ENCODE results near the gene PRDX5. TPM values are rescaled to one million over a fixed set of nuclear protein-coding genes. Genes with fewer than 3 reads are reported as not detected.

The PRDX5 gene
- total RNA-seq, result 100 to 1,000 TPM; 103 to 105 TPM

- DNase-seq (peak; percentile 93), ATAC-seq (peak; percentile 86)
- ChIA-PET POLR2A (interaction anchor here (0.7 to 4.1 kb wide), 24 partner anchors 12 to 423 kb away, joined by 3 to 35 read pairs (median 4); partner anchors contain the start of genes BAD, CCDC88B, ESRRA and FERMT3), CTCF (interaction anchor here (0.7 to 4.6 kb wide), 22 partner anchors 9 to 133 kb away, joined by 3 to 75 read pairs (median 7); partner anchors contain the start of genes BAD, CATSPERZ, CCDC88B and ESRRA)
- Mint-ChIP-seq H3K27ac (peak within 1 kb of the TSS; percentile 100), H3K27me3 (no peaks in the 10 kb centered on the region), H3K4me1 (ENCODE audit: low read depth) (peaks cover 22% of the 10 kb centered on the region), H3K4me3 (peak within 1 kb of the TSS; percentile 94), H3K36me3 (ENCODE audit: low read depth) (peaks cover 48% of the 10 kb centered on the region), H3K9me3 (no peaks in the 10 kb centered on the region)
- intact Hi-C loops (cut with micrococcal nuclease), result no loop called here
- TF ChIP-seq, protein P1, sequence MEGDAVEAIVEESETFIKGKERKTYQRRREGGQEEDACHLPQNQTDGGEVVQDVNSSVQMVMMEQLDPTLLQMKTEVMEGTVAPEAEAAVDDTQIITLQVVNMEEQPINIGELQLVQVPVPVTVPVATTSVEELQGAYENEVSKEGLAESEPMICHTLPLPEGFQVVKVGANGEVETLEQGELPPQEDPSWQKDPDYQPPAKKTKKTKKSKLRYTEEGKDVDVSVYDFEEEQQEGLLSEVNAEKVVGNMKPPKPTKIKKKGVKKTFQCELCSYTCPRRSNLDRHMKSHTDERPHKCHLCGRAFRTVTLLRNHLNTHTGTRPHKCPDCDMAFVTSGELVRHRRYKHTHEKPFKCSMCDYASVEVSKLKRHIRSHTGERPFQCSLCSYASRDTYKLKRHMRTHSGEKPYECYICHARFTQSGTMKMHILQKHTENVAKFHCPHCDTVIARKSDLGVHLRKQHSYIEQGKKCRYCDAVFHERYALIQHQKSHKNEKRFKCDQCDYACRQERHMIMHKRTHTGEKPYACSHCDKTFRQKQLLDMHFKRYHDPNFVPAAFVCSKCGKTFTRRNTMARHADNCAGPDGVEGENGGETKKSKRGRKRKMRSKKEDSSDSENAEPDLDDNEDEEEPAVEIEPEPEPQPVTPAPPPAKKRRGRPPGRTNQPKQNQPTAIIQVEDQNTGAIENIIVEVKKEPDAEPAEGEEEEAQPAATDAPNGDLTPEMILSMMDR (IDR thresholded peaks at IDR 0.05), result peak; percentile 24
Observed at GRCh38 chr11:64317961-64318765, at the start of gene PRDX5. PRDX5 (plus strand) TSS chr11:64318121; CDS start chr11:64318216, 95 bp downstream.

DNA sequence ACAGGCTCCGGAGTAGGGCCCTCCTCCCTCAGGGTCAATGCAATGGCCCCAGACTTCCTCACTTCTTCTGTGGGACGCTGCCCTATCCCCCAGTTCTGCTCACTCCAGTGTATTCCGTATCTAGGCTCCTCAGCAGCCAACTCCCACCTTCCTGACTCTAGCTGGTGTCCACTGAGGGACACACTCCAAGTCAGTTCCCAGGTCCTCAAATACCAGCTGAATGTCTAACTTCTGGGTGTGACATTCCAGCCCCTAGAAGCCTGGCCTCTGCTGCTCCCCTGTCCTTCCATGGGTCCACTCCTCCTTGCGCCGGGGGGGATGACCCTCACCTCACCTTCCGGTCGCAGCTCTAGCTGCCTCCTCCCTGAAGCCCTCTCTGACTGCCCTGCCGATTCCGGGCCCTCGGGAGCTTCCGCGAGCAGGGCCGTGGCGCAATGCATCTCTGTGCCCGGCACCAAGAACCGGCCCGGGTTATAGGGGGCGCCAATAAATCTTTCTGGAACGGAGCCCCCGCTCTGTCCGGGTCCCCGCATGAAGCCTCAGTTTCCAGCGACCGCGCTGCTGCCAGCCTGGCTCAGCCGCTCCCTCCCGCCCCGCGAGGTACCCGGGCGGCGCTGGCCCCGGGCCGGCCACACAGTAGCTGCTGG, 48.9 kb upstream of the PRDX5 start:
- H3K4me3 Mint-ChIP-seq, result peak overlapping the region; percentile 96
- ATAC-seq (peak; percentile 22), DNase-seq (peak; percentile 76)
- peaks cover 21% of the 10 kb centered on the region for H3K4me1 Mint-ChIP-seq (ENCODE audit: low read depth)
- H3K36me3 Mint-ChIP-seq (ENCODE audit: low read depth), result peaks cover 8% of the 10 kb centered on the region
- no peaks in the 10 kb centered on the region for H3K27me3 Mint-ChIP-seq
- intact Hi-C loops (cut with micrococcal nuclease), result no loop called here
- ChIA-PET CTCF (interaction anchor here (1.2 to 6.1 kb wide), 7 partner anchors 17 to 86 kb away, joined by 3 to 77 read pairs (median 10); partner anchors contain the start of genes ESRRA, FERMT3 and PLCB3), POLR2A (interaction anchor here (0.6 to 6.6 kb wide), 14 partner anchors 10 to 84 kb away, joined by 3 to 132 read pairs (median 8); partner anchors contain the start of genes BAD, ESRRA, FERMT3 and GPR137)
- no peaks in the 10 kb centered on the region for H3K9me3 Mint-ChIP-seq
- TF ChIP-seq, protein P1 (IDR thresholded peaks at IDR 0.05), result no peak
- H3K27ac Mint-ChIP-seq, result peak overlapping the region; percentile 95

- ATAC-seq (peak; percentile 73), DNase-seq (peak; percentile 98)
- H3K27me3 Mint-ChIP-seq, result no peaks in the 10 kb centered on the region
- H3K4me3 Mint-ChIP-seq, result peak overlapping the region; percentile 96
- POLR2A ChIA-PET, result interaction anchor here (0.6 to 6.6 kb wide), 17 partner anchors 10 to 84 kb away, joined by 3 to 132 read pairs (median 6); partner anchors contain the start of genes BAD, ESRRA, FERMT3 and FKBP2
- peak overlapping the region; percentile 95 for H3K27ac Mint-ChIP-seq
- TF ChIP-seq, protein P1 (IDR thresholded peaks at IDR 0.05), result no peak
- intact Hi-C loops (cut with micrococcal nuclease), result no loop called here
- CTCF ChIA-PET, result interaction anchor here (0.7 to 6.1 kb wide), 8 partner anchors 18 to 65 kb away, joined by 3 to 77 read pairs (median 7); partner anchors contain the start of genes ESRRA, FERMT3, PLCB3 and PRDX5
- no peaks in the 10 kb centered on the region for H3K9me3 Mint-ChIP-seq
- H3K4me1 Mint-ChIP-seq (ENCODE audit: low read depth), result peaks cover 21% of the 10 kb centered on the region
- H3K36me3 Mint-ChIP-seq (ENCODE audit: low read depth), result peaks cover 8% of the 10 kb centered on the region
Observed at GRCh38 chr11:64269540-64270220, 48.2 kb upstream of the PRDX5 start.

GRCh38 chr11:64275031-64275800, 42.7 kb upstream of the PRDX5 start:
- POLR2A ChIA-PET, result interaction anchor here (0.7 to 1.0 kb wide), 3 partner anchors 8 to 78 kb away, joined by 3 to 4 read pairs (median 3); partner anchors contain the start of gene DNAJC4
- intact Hi-C loops (cut with micrococcal nuclease), result no loop called here
- H3K27me3 Mint-ChIP-seq, result no peaks in the 10 kb centered on the region
- H3K36me3 Mint-ChIP-seq (ENCODE audit: low read depth), result no peaks in the 10 kb centered on the region
- CTCF ChIA-PET, result interaction anchor here (0.8 to 2.3 kb wide), 3 partner anchors 26 to 29 kb away, joined by 3 to 10 read pairs (median 4); partner anchors contain the start of gene CATSPERZ
- H3K27ac Mint-ChIP-seq, result no peak overlapping the region
- no peaks in the 10 kb centered on the region for H3K9me3 Mint-ChIP-seq
- H3K4me1 Mint-ChIP-seq (ENCODE audit: low read depth), result peaks cover 6% of the 10 kb centered on the region
- no peak overlapping the region for H3K4me3 Mint-ChIP-seq
- TF ChIP-seq, protein P1 (IDR thresholded peaks at IDR 0.05), result no peak
- DNase-seq (no peak), ATAC-seq (no peak)
